ENCODE measurements around the gene KCNA3. TPM values are rescaled to one million over a fixed set of nuclear protein-coding genes. Genes with fewer than 3 reads are reported as not detected.

Gene KCNA3
- total and polyA plus RNA-seq, 9 donors, result 0.21 to 2.1 (median 1.1) TPM

DNA sequence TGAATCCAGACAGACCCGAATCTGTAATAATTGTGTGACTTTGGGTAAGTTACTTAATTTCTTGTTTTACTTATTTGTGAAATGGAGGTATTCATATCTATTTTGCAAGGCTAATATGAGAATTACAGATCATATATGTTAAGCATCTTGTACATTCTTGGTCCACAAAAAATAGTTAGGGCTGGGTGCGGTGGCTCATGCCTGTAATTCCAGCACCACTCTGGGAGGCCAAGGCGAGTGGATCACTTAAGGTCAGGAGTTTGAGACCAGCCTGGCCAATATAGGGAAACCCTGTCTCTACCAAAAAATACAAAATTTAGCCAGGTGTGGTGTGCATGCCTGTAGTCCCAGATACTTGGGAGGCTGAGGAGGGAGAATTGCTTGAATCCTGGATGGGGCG is 22.9 kb upstream of the KCNA3 start:
- Histone ChIP-seq H3K27ac (no peak overlapping the region), H3K9me3 (no peaks in the 10 kb centered on the region)

DNA sequence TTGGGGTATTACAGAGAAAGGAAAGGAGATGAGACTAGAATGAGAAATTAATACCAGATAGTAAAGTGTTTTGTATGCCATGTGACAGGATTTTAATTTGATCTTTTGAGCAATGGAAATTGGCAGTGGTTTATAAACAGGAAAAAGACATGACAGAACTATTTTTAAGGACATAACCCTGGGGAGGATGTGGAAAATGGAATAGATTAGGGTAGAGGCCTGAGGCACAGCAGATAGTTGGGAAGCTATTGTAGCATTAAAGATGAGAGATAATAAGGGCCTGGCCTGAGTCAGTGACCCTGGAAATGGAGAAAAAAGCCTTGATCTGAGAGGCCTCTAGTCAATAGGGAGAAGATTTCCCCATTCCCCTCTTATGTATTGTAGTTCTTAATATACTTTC is 22.1 kb upstream of the KCNA3 start:
- DNase-seq, result no peak
- Histone ChIP-seq H3K4me1 (ENCODE audit: insufficient read depth) (no peaks in the 10 kb centered on the region), H3K27me3 (no peaks in the 10 kb centered on the region), H3K36me3 (no peaks in the 10 kb centered on the region), H3K9me3 (no peaks in the 10 kb centered on the region), H3K4me3 (no peak overlapping the region), H3K27ac (no peak overlapping the region)
- intact Hi-C loops (cut with DNase I), result no loop called here
- TF ChIP-seq EP300 (IDR thresholded peaks at IDR 0.05), result no peak
- TF ChIP-seq POLR2A (IDR thresholded peaks at IDR 0.05), result no peak
- TF ChIP-seq, protein P1, sequence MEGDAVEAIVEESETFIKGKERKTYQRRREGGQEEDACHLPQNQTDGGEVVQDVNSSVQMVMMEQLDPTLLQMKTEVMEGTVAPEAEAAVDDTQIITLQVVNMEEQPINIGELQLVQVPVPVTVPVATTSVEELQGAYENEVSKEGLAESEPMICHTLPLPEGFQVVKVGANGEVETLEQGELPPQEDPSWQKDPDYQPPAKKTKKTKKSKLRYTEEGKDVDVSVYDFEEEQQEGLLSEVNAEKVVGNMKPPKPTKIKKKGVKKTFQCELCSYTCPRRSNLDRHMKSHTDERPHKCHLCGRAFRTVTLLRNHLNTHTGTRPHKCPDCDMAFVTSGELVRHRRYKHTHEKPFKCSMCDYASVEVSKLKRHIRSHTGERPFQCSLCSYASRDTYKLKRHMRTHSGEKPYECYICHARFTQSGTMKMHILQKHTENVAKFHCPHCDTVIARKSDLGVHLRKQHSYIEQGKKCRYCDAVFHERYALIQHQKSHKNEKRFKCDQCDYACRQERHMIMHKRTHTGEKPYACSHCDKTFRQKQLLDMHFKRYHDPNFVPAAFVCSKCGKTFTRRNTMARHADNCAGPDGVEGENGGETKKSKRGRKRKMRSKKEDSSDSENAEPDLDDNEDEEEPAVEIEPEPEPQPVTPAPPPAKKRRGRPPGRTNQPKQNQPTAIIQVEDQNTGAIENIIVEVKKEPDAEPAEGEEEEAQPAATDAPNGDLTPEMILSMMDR (IDR thresholded peaks at IDR 0.05), result no peak

More for the DNA sequence above, 22.9 kb upstream of the KCNA3 start:
- DNase-seq, result no peak
- intact Hi-C loops (cut with DNase I), result no loop called here
- TF ChIP-seq, protein P1 (IDR thresholded peaks at IDR 0.05), result no peak
- Histone ChIP-seq H3K4me1 (ENCODE audit: insufficient read depth) (no peaks in the 10 kb centered on the region), H3K4me3 (no peak overlapping the region), H3K27me3 (no peaks in the 10 kb centered on the region), H3K36me3 (no peaks in the 10 kb centered on the region)
- 89 to 92% (median 91%) methylated on average over 4 of the region's 4 CpGs for WGBS, 3 donors

DNA sequence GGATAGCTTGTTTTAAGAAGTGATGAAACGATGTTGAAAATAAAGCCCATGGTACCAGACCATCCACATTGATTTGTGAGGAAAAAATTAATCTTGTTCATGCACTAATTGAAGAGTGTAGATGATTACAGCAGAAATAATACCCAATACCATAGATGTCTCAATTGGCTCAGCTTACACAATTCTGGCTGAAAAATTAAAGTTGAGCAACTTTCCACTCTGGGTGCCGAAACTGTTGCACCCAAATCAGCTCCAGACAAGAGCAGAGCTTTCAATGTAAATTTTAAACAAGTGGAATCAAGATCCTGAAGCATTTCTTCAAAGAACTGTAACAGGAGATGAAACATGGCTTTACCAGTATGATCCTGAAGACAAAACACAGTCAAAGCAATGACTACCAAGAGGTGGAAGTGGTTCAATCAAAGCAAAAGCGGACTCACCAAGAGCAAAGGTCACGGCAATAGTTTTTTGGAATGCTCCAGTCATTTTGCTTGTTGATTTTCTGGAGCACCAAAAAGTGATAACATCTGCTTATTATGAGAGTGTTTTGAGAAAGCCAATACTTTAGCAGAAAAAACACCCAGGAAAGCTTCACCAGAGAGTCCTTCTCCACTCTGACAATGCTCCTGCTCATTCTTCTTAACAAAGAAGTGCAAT is 16.1 kb upstream of the KCNA3 start:
- Histone ChIP-seq H3K9me3 (no peaks in the 10 kb centered on the region), H3K36me3 (no peaks in the 10 kb centered on the region), H3K27ac (no peak overlapping the region), H3K27me3 (no peaks in the 10 kb centered on the region), H3K4me1 (ENCODE audit: insufficient read depth) (no peaks in the 10 kb centered on the region), H3K4me3 (no peak overlapping the region)
- WGBS, 3 donors, result 42 to 64% (median 46%) methylated on average over 4 of the region's 4 CpGs
- TF ChIP-seq EP300 (IDR thresholded peaks at IDR 0.05) (no peak), POLR2A (IDR thresholded peaks at IDR 0.05) (no peak)
- TF ChIP-seq, protein P1 (IDR thresholded peaks at IDR 0.05), result no peak
- intact Hi-C loops (cut with DNase I), result no loop called here
- DNase-seq, result no peak

DNA sequence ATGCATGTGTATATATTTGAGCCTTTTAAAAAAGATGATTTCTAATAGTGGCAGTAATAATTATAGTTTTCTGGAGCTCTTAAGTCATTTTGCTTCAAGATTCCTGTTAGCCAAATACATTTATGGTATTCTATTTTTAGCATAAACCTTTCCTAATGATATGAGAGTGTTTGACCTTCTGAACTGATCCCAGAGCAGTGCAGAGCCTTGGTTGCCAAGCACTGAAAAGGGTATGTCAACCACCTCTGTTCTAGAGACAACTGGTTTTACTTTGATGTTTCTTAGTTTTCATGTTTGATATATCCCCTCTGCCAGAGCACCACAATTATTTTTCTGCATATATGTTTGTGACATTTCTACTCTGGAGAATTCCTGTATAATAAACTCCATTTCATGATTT is 15.1 kb upstream of the KCNA3 start:
- H3K36me3 ChIP-seq, result no peaks in the 10 kb centered on the region
- no peak for DNase-seq
- intact Hi-C loops (cut with DNase I), result no loop called here
- no peak overlapping the region for H3K4me3 ChIP-seq
- no peaks in the 10 kb centered on the region for H3K4me1 ChIP-seq (ENCODE audit: insufficient read depth)
- H3K9me3 ChIP-seq, result no peaks in the 10 kb centered on the region
- no peaks in the 10 kb centered on the region for H3K27me3 ChIP-seq
- TF ChIP-seq, protein P1 (IDR thresholded peaks at IDR 0.05), result no peak
- no peak for TF ChIP-seq POLR2A (IDR thresholded peaks at IDR 0.05)
- no peak for TF ChIP-seq EP300 (IDR thresholded peaks at IDR 0.05)
- H3K27ac ChIP-seq, result no peak overlapping the region
